SU-DHL-6 (cell line): ENCODE results near the gene PYDC1.

Experiments used
- H2AFZ ChIP-seq: fragments of 200-600 bp; sonication (generic); 2 replicates; pipeline ENCODE4 v1.6.1; 2014; ENCODE audit warnings: low read depth, mild to moderate bottlenecking, moderate library complexity, mixed read lengths, antibody characterized with exemption, low read length; ENCODE audit not compliant: severe bottlenecking
- H3F3A ChIP-seq: fragments of 200-600 bp; shearing (Covaris generic); 2 replicates; pipeline ENCODE4 v1.6.0; 2016; ENCODE audit warnings: antibody characterized with exemption, mild to moderate bottlenecking; ENCODE audit not compliant: insufficient read depth
- H3K27ac ChIP-seq: fragments of 200-600 bp; sonication (generic); 2 replicates; pipeline ENCODE4 v1.5.1; 2016; ENCODE audit warnings: low read depth, mild to moderate bottlenecking, low read length, moderate library complexity, mixed read lengths
- H3K27me3 ChIP-seq: fragments of 200-600 bp; sonication (generic), shearing (Covaris generic); 2 replicates; pipeline ENCODE4 v1.6.0; 2014; ENCODE audit warnings: mild to moderate bottlenecking, low read length
- H3K36me3 ChIP-seq: fragments of 200-600 bp; sonication (generic); 2 replicates; pipeline ENCODE4 v1.6.1; 2014; ENCODE audit warnings: mild to moderate bottlenecking, low read length, mixed read lengths
- H3K4me2 ChIP-seq: fragments of 300-600, 200-600 bp; shearing (Covaris generic), sonication (generic); 2 replicates; pipeline ENCODE4 v1.6.0; 2014; ENCODE audit warnings: low read length, low read depth, mild to moderate bottlenecking; ENCODE audit not compliant: poor library complexity, severe bottlenecking
- H3K4me3 ChIP-seq: fragments of 200-600 bp; sonication (generic); 2 replicates; pipeline ENCODE4 v1.5.1; 2014; ENCODE audit warnings: antibody characterized with exemption, low read length, mild to moderate bottlenecking, mixed read lengths; ENCODE audit not compliant: insufficient read depth, poor library complexity, severe bottlenecking
- H3K79me2 ChIP-seq: fragments of 200-600 bp; sonication (generic); 2 replicates; pipeline ENCODE4 v1.6.1; 2014; ENCODE audit warnings: mild to moderate bottlenecking, low read length, moderate library complexity; ENCODE audit not compliant: insufficient read depth
- H3K9ac ChIP-seq: fragments of 200-600 bp; sonication (generic); 2 replicates; pipeline ENCODE4 v1.7.0; 2014; ENCODE audit warnings: mild to moderate bottlenecking, low read length
- H3K9me2 ChIP-seq: fragments of 200-600 bp; sonication (generic); replicated peaks from 2 replicates; pipeline ENCODE4 v1.6.1; 2014; ENCODE audit warnings: low read length; ENCODE audit not compliant: insufficient read depth
- H3K9me3 ChIP-seq: fragments of 200-600 bp; sonication (generic); 2 replicates; pipeline ENCODE4 v1.6.1; 2014; ENCODE audit warnings: low read length, mixed read lengths; ENCODE audit not compliant: insufficient read depth
- H4K20me1 ChIP-seq: fragments of 200-600 bp; sonication (generic); 2 replicates; pipeline ENCODE4 v1.6.1; 2014; ENCODE audit warnings: low read depth, mild to moderate bottlenecking, antibody characterized with exemption, low read length, moderate library complexity, mixed read lengths
- CTCF ChIP-seq: fragments of 200-600 bp; sonication (generic); IDR thresholded peaks from one replicate; pipeline ENCODE4 v1.5.1; 2017; ENCODE audit warnings: antibody characterized with exemption, mild to moderate bottlenecking, low read length, moderate library complexity; ENCODE audit not compliant: insufficient read depth, poor library complexity, severe bottlenecking
- EZH2phosphoT487 ChIP-seq: fragments of 200-600 bp; sonication (generic), shearing (Covaris generic); conservative IDR thresholded peaks from 2 replicates; pipeline ENCODE4 v1.6.1; 2018; ENCODE audit warnings: mild to moderate bottlenecking, antibody characterized with exemption, low read length, moderate library complexity, mixed read lengths

PYDC1 gene

DNA sequence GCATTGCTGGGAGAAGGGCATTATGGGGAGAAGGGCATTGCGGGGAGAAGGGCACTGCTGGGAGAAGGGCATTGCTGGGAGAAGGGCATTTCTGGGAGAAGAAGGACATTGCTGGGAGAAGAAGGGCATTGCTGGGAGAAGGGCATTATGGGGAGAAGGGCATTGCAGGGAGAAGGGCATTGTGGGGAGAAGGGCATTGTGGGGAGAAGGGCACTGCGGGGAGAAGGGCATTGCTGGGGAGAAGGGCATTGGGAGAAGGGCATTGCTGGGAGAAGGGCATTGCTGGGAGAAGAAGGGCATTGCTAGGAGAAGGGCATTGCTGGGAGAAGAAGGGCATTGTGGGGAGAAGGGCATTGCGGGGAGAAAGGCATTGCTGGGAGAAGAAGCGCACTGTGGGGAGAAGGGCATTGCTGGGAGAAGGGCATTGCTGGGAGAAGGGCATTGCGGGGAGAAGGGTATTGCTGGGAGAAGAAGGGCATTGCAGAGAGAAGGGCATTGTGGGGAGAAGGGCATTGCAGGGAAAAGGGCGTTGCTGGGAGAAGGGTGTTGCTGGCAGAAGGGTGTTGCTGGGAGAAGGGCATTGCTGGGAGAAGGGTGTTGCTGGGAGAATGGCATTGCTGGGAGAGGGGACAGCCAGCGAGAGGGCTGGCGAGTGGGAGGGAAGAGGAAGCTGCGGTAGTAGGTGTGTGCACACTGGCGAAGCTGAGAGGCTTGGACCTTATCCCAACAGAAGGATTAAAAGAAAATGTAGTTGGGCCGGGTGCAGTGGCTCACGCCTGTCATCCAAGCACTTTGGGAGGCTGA lies 4.6 kb upstream of the PYDC1 start:
- H3K36me3 ChIP-seq = no peaks in the 10 kb centered on the region
- H3K4me3 ChIP-seq = no peak overlapping the region
- no peaks in the 10 kb centered on the region for H3F3A ChIP-seq
- H3K27me3 ChIP-seq = no peaks in the 10 kb centered on the region
- no peak overlapping the region for H3K4me2 ChIP-seq
- no peak overlapping the region for H3K27ac ChIP-seq
- H4K20me1 ChIP-seq = no peaks in the 10 kb centered on the region
- H2AFZ ChIP-seq = no peak overlapping the region
- no peaks in the 10 kb centered on the region for H3K9me2 ChIP-seq
- no peak for TF ChIP-seq EZH2phosphoT487
- TF ChIP-seq CTCF = no peak
- H3K79me2 ChIP-seq = no peaks in the 10 kb centered on the region
- H3K9ac ChIP-seq = no peak overlapping the region
- H3K9me3 ChIP-seq = no peaks in the 10 kb centered on the region

GRCh38 chr16:31219154-31219741 lies 2.3 kb upstream of the PYDC1 start:
- TF ChIP-seq CTCF = no peak
- TF ChIP-seq EZH2phosphoT487 = no peak

DNA sequence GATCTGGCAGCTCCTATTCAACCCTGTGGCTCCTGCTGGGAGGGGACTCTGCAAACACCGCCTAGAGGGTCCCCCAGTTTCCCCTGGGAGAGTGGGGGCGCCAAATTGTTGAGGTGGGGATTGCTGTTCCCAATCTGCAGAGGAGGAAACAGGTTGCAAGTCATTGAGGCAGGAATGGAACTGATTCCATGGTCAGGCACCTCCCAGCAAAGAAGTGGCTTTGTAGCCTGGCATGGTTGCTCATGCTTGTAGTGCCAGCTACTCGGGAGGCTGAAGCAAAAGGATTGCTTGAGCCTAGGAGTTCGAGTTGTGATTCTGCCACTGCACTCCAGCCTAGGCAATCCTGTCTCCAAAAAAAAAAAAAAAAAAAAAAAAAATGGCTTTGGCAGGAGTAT lies 198 bp upstream of the PYDC1 start:
- Histone ChIP-seq H3K9ac (no peak overlapping the region), H3K36me3 (no peaks in the 10 kb centered on the region), H3K9me2 (no peaks in the 10 kb centered on the region), H3K4me2 (no peak overlapping the region), H3K27ac (no peak overlapping the region), H3K9me3 (no peaks in the 10 kb centered on the region), H4K20me1 (no peaks in the 10 kb centered on the region), H2AFZ (no peak overlapping the region), H3F3A (no peaks in the 10 kb centered on the region), H3K4me3 (no peak overlapping the region), H3K79me2 (no peaks in the 10 kb centered on the region), H3K27me3 (no peaks in the 10 kb centered on the region)
- TF ChIP-seq CTCF (no peak), EZH2phosphoT487 (no peak)

More at GRCh38 chr16:31219154-31219741, 2.3 kb upstream of the PYDC1 start:
- Histone ChIP-seq H3K9me3 (no peaks in the 10 kb centered on the region), H3K27me3 (no peaks in the 10 kb centered on the region), H3F3A (no peaks in the 10 kb centered on the region), H3K27ac (no peak overlapping the region), H3K4me3 (no peak overlapping the region), H2AFZ (no peak overlapping the region), H3K79me2 (no peaks in the 10 kb centered on the region), H4K20me1 (no peaks in the 10 kb centered on the region), H3K4me2 (no peak overlapping the region), H3K9me2 (no peaks in the 10 kb centered on the region), H3K36me3 (no peaks in the 10 kb centered on the region), H3K9ac (no peak overlapping the region)
